Suppressor macrophage treated with lipopolysaccharide for 1 hour (primary cell): Measurements from ENCODE around the gene XPR1.

ENCODE experiments used
- DNase-seq, 3 donors: peaks; one replicate each; pipeline ENCODE4 v3.0.0-alpha.2; 2020 to 2022

XPR1 gene

DNA sequence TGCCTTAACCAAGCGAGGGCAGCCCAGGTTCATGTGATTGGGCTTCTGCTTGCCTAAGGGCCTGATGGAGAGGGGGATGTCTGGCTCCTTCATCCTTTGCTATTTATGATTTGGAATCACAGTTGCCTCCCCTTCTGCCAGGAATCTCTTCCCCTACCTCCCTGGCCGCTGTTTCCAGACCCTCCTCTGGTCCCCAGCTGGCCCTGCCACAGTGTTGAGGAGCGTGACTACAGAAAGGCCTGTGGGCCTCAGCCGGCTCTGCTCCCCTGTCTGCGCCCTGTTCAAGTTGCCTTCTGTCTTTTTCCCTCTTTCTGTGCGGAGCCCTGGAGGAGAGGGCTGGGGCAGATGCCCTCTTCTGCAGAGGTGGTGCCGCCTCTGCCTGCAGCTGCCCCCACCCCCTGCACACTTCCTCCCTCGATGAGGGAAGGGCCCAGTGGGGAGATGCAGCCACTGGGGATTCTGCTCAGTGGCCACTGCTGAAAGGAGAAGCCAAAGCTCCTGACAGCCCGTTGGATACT lies 287.4 kb downstream of the XPR1 start:
- no peak for DNase-seq

DNA sequence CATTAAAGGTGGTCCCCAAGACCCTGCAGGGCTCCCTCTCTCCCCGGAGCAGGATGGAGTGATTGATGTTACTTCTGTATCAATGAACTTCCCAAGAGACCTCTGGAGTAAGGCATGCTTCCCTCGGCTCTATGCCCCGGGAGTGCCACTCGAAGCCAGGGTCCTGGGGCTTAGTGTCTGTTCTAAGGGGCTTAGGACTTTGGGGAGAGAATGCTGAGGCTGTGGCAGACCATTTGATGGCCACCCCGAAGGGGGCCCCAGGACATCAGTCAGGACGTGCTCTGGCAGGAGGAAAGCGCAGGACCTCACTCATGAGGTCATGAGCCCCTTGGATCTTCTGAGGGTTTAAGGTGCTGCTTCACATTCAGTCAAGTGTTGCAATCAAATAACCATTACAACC lies 288.4 kb downstream of the XPR1 start:
- no peak for DNase-seq

DNA sequence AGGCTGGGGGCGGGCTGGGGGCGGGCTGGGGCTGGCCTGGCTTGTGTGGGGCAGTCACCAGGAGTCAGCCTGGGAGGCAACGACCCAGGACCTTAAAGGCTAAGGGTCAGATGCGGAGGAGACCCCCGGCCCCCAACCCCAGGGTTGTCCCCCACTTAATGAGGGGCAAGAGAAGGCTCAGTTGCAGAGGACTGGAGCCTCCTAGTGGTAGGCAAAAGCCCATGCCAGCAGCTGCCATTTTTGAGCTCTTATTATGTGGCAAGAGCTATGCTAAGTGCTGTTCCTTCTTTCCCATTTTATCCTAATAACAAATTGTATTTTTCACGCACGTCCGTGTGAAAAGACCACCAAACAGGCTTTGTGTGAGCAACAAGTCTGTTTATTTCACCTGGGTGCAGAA lies 288.9 kb downstream of the XPR1 start:
- no peak for DNase-seq

DNA sequence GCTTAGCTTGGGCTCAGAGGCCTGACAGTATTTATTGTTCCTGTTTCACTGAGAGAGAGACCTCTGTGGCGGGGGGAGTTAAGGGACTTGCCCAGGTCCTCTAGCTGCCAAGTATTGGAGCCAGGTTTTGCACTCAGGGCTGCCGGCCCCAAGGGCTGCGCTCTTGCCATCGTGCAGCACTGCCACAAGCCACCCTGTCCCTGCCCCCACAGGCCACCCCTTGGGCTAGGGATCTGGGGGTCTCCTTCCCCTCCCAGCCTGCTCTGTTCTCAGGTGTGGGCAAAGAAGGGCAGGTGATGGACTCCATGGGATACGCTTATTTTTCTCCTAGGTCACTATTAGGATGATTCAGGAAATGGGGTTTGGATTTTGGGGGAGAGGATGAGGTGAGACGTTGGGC lies 289.6 kb downstream of the XPR1 start:
- DNase-seq, result no peak

DNA sequence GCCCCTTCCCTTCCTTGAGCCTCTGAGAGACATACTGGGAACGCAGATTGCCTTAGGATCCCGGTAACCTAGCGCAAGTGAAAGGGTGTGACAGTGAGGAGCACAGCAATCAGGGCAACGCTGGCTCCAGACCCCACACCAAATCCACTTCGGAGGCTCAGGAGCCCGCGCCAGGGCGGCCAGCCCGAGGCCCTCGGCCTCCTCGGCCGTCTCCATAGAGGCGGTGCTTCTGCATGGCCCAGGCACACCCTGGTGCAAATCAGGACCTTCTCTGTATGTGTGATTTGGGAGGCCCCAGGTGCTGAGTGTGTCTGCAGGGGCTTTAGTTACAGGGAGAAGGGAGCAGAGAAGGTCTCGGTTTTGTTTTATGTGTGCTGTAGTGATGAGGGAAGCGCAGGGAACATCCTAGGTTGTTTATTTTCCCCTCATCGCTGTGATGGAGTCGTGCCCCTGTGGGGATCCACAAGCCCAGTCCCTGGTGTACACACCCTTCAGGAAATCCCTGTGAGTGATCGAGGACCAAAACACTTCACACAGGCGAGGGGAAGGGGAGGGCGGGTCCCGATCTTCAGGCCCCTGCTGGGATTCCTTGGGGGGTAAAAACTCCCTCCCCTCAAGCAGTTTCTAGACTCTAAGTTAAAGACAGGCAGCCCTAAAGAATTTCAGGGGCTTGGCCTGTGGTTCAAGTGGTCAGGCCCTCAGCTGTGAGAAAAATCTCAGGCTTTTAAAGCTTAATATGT lies 290.2 kb downstream of the XPR1 start:
- no peak for DNase-seq

DNA sequence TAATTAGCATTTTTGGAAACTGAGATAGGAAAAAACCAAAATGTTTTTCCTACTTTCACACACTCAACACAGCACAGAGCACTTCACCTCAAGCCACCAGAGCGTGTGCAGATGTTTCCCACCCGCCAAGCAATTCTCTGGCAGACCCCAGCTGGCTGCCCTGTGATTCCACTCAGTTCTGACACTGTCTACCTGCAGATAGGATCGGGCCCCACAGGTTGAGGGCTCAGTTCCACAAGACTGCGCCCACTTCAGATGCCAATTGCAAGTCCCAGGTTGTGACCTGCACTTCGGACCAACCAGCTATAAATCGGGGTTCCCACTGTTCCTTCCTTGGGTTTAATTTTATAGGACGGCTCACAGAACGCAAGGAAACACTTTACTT lies 290.8 kb downstream of the XPR1 start:
- DNase-seq, result no peak

DNA sequence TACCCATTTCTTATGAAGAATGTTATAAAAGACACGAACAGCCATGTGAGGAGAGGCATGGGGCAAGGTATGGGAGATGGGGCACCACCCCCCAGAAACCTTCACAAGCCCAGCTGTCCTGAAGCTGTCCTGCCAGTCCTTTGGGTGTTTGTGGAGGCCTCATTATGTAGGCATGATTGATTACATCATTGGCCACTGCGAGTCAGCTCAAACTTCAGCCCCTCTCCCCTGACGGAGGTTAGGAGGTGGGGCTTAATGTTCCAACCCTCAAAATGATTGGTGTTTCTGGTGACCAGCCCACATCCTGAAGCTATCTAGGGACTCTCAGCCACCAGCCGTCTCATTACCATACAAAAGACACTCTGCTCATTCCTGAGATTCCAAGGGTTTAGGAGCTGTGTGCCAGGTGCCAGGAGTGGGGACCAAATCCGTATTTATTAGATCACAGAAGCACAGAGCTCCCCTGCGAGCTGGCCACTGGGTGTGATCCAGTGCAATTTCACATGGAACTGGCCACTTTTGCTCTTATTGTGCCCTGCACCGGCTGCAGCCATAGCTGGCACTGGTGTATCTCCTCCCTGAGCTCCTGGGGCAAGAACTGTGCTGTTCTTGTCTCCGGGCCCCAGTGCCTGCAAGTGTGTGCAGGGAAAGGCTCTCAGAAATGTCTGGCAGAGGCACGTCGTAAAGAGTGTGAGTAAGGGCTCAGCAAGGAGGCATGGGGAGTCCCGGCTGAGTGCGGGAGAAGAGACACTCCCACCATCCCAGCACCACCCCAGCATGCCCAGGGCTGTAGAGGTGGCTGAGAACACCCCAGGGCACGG lies 291.4 kb downstream of the XPR1 start:
- no peak for DNase-seq

DNA sequence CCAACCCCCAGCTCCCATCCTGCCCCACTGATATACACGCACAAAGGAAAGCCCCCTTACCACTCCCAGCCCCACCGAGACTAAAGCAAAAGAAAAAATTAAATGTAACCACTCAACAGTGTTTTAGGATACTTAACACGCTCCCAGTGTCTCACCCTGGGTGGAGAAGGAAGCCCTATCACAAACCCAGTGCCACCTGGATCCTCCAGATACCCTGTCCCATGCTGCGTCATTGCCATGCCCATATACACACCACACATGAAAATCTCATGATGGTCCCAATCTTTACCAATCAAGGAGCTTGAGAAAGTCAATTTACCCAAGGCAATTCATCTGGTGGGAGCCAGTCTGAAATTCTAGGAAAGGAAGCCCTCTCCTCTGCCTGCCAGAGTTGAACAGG lies 292.1 kb downstream of the XPR1 start:
- no peak for DNase-seq

DNA sequence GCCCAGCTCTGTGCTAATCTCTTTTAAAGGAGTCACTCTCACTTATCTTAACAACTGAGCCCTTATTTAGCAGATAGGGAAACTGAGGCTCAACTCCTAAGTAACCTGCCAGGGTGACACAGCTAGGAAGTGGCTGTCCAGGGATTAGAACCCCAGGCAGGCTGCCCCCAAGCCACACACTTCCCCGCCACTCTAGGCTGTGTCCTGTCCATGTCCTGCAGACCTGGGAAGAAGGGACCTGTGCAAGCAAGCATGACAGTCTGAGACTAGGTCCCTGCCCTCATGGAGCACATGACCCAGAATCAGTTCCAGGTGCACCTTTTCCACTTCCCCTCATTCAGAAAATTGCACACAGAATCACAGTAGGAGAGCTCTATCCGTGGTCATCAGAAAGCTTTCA lies 293.1 kb downstream of the XPR1 start:
- DNase-seq, result no peak

DNA sequence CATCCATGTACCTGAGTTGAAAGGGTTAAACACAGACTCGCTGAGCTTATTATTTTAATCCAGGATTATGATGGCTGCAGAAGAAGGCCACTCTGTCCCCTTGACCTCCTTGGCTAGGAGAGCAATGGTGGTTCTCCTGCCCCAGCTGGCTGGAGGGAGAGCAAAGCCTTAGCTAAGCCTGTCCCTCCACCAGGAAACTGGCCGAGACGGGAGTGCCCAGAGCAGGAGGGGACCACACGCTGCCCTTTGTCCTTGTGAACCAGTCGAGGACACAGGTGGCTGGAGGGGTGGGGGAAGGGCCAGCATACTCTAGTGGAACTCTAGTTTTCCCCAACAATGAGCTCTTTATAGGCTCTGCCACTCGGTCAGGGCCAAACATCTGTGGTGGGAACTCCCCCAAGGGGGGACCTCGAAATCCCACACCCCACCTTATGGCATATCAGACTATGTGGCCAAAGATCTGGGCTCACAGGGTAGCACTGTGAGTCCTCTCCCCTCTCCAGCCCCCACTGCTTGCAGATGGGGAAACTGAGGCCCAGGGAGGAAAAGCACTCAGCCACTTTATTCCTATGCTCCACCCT lies 293.7 kb downstream of the XPR1 start:
- no peak for DNase-seq

DNA sequence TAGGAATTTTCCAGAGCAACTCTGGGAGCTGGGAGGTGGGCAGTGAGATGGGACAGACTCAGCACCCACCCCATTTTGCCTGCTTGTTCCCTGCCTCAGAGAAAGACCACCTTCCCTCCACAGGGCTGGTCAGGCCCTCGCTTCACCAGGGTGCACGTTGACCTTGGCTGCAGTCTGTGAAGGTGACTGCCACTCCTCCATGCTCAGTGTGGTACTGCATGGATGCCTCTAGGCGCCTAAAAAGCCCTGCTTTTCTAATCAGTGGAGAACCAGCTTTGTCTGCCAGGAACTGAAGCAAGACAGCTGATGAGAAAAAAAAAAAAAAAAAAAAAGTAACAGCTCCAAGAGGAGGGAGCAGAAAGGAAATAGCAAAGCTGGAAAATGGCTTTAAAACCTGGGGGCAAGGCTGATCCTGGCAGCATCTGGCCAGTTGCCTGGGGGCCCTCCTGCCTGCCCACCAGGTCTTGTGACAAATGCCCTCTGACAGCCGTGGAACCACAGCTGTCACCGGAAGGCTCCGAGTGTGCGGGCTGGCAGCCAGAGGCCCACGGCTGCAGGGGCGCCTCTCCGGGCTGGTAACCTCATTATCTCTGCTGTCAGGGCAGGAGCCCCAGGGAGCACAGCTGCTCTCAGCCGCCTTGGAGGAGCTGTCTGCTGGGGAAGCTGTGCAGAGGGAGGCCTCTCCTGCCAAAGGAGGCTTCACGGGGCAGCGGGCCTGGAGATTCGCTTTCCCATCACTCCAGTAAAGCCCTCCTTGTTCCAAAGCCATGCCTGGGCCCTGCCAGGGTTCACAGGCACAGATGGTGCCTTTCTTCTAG lies 294.6 kb downstream of the XPR1 start:
- peak in 2 of 3 donors; percentile 9 to 10 for DNase-seq

DNA sequence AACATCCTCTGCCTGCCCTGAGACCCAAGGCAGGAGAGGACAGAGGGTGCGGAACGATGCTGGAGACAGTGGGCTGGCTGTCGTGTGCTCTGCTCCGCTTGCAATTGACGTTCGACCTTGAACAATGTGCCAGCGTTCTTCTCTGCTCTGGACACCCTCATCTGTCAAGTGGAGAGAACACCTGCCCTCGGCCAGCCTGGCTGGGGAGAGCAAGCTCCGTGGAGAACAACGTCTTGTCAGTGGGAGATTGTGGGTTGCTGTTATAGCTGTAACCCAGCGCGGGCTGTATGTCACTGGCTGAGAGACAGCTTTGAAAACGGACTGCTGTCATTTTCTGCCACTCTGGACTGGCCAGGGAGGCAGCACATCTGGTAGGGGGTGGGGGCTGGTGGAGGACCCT lies 295.5 kb downstream of the XPR1 start:
- no peak for DNase-seq

DNA sequence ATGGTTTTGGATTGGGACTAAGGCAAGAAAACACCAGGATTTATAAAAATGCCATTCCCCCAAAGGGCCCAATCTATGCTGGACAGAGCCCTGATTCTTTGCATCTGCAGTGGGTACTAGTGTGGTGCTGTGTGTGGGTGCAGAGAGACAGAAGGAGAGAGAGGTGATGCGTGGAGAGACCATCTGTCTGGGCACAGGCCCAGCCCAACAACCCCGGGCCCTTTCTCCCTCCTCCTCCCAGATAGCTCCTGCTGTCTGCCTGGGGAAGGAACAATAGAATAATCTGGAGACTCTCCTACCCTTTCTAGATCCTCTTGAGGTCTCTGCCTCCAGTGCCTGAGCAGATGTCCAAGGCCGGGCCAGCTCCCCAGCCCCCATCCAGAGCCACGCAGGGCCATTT lies 296.0 kb downstream of the XPR1 start:
- DNase-seq, result no peak

DNA sequence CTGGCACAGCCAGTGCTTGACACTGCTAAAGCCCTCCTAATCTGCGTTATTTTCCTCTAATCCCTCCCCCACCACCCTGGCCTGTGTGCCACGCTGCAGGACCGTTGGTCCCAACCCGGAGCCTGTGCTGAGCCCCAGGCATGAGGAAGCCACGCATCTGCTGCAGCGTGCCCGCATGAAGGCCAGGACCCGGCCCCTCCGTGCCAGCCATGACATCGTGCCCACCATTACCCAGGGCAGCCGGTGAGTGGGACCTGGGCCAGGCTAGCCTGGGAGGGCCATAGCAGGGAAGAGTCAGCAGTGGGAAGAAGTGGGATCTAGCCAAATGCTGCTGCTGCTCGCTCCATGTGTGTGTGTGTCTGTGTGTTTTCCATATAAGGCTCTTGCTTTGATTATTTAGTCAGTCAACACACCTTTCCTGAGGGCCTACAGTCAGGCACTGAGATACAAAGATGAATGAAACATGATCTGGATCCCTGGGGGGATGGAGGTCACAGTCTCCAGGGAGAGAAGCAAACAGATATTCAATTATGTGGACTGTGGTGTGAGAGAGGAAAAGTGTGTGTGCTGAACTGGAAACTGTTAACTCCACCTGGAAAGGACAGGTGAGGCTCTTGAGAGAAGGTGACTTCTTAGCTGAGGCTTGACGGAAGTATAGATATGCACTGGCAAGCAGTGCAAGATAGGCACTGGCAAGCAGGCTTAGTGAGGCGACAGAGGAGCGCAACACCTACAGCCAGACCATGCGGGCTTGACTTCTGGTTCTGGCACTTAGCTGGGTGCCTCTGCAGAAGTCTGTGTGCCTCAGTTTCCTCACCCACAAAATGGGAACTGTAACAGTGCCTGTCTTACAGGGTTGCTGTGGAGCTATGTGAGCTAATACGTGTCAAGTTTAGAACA lies 296.8 kb downstream of the XPR1 start:
- no peak for DNase-seq

DNA sequence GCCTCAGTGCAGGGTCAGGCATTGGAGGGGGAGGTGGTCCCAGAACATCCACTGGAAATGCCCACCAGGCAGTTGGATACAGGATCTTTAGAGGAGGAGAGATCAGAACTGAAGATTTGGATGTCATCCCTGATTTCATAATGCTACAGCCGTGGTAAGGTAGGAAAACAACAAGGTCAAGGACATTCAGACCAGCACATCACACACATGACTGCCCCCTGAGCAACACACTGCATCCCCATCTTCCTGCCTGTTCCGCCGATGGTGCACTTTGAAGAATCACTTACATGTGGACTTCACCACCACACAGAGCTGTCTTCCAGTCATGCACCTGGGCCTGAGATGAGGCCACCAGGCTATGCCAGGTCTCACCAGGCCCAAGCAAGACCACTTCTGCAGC lies 297.6 kb downstream of the XPR1 start:
- no peak for DNase-seq

DNA sequence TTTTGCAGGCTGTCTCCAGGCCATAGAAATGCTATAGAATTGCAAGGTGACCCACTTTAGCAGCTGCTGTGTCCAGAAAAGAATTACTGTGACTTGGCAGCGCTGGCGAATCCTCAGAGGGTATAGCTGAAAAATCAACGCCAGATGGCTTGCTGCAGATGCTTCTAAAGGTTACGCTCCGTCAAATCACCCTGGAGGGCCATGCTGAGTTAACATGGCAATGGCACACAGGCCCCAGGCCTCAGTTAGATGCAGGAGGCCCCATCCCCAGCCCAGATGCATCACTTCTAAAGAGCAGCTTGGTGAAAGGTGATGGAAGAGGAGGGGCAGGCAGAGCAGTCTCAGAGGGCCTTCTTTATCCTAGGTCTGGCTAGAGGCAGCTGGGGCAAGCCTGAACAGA lies 298.9 kb downstream of the XPR1 start:
- no peak for DNase-seq

DNA sequence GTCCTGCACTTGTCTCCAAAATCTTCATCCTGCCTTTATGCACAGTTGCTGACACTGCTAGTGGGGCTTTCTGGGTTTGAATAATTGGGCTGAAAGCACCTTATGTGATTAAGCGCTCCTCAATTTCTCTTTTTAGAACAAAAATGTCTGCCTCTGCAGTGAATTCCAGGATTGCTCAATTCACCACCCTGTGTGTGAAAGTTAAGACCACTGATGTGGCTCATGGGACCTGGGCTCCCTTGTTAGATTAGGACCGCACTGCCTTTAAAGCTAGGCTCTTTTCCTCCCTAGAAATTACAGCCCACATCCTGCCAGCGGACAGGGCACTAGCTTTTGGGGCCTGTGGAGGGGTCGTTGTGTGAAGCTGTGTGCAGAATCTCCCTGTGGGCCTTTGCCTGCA lies 299.7 kb downstream of the XPR1 start:
- no peak for DNase-seq

DNA sequence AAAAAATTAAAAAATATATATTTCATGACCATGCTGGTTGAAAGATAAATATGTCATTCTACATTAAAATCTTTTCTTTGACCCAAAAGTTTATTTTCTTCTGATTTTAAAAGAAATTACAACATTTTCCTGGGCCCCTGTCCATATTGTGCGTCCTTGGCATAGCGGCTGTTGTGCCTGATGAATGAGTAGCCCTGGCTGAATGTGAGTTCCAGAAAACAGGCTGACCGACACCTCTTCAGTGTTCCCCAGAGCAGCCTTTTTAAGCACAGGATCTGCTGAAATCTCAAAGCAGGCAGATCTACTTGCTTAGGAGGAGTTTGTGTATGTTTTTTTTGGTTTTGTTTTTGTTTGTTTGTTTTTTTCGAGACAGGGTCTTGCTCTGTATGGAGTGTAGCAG lies 300.6 kb downstream of the XPR1 start:
- no peak for DNase-seq

DNA sequence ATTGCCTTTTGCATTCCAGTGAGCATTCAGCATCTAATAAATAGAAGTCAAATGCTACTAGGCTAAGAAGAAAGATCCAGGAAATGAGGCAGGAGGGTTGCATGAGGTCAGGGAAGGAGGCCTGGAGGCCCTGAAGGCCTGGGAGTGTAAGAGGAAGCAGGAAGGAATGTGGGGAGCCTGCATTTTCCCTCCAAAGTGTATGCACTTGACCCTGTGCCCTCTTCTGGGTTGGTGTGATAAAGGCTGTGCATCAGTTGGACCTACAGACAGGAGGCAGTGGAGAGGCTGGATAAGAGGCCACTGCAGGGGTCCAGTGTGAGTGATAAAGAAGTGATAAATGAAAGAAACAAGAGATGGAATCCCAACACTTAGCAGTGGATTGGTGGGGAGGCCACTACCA lies 301.3 kb downstream of the XPR1 start:
- DNase-seq, result no peak

DNA sequence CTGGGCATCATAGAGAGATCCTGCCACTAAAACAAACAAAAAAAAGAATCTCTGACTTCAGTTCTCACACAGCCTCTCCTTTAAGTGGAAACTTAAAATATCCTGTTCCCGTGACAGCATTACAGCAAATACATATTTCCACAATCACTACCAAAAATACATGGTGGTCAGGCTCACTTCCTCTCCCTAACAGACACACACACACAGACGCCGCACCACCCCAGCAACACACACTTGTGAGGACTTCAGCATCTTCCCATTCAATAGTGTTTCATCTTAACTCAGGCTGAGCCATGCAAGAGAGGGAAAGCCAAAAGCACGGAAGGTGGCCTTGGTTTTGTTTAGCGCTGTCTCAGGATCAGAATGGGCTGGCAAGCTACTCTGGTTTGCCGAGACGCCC lies 302.7 kb downstream of the XPR1 start:
- DNase-seq, result peak; percentile 25 to 42 (median 42)

DNA sequence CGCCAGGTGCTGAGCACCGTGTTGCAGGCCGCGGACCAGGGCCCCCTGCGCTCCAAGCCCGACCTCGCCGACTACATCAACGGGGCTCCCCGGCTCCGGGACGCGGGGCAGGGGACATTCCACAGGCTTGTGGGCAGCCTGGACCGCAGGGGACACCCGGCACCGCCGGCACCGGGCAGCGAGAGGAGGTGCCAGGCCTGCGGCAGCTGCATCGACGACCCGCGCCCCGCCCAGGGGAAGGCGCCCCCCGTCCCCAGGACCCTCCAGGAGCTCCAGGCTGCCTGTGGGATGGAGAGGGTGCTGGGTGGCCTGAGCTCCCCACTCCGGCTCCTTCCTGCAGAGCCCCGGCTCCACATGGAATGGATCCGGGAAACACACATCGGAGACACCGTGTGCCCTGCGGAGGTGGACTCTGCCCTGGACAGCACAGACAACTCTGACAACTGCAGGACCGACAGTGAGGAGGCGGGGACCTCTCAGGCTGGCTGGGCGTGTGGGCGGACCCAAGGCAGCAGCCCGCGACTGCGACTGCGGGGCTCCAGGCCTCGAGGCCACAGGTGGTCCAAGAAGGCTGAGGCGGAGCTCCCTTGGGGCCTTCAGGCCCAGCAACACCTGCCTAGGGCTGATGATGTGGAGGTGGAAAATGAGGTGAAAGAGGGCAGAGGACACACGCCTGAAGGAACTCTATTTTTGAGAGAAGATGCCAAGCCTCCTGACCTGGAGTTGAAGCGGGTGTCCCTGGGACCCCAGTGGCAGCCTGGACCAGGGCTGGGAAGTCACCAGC lies 303.7 kb downstream of the XPR1 start:
- DNase-seq, result no peak
